Caco-2 (cell line): ENCODE results near the gene STOX2. TPM values are rescaled to one million over a fixed set of nuclear protein-coding genes. Genes with fewer than 3 reads are reported as not detected.

Experiments
- BruUV-seq: library from RNA; stranded (reverse); fragments of 400-500 nt; replicated peaks from 2 replicates; lab custom pipeline; 2021; lab: Mats Ljungman, UMichigan
- CTCF ChIA-PET: fragments of 300-600 bp; sonication (Branson Sonifier 250); formaldehyde crosslinking; loops from one replicate; lab custom pipeline; 2022; ENCODE audit warnings: antibody characterized with exemption; lab: Charles Lee
- POLR2A ChIA-PET: fragments of 300-600 bp; sonication (Branson Sonifier 250); formaldehyde crosslinking; loops from one replicate; lab custom pipeline; 2022; ENCODE audit warnings: antibody characterized with exemption; lab: Charles Lee
- DNase-seq, 2 experiments: peaks; one replicate each; pipeline versions ENCODE4 v3.0.0 to v3.0.0-alpha.2; 2020 to 2022
- H3K27me3 ChIP-seq: replicated peaks from 2 replicates; pipeline ENCODE4 v1.6.0; 2011; ENCODE audit warnings: low read length; ENCODE audit not compliant: control insufficient read depth, insufficient read depth
- H3K36me3 ChIP-seq: 2 replicates; pipeline ENCODE4 v1.5.1; 2011; ENCODE audit warnings: low read length; ENCODE audit not compliant: control insufficient read depth, insufficient read depth
- H3K4me1 ChIP-seq: fragments of 250-450 bp; sonication (Bioruptor Pico); 2 replicates; pipeline ENCODE4 v1.5.1; 2020; ENCODE audit warnings: mild to moderate bottlenecking
- H3K4me3 ChIP-seq: 2 replicates; pipeline ENCODE4 v1.5.1; 2011; ENCODE audit warnings: low read depth, mild to moderate bottlenecking, control low read depth, low read length
- H3K9me3 ChIP-seq: fragments of 250-450 bp; sonication (Bioruptor Pico); 2 replicates; pipeline ENCODE4 v1.5.1; 2020; ENCODE audit warnings: mild to moderate bottlenecking, moderate library complexity
- H3K27ac Mint-ChIP-seq: one replicate; pipeline ENCODE4 v1.8.0; 2022; ENCODE audit warnings: mixed read lengths; ENCODE audit not compliant: unreplicated experiment
- H3K27me3 Mint-ChIP-seq: one replicate; pipeline ENCODE4 v1.8.0; 2022; ENCODE audit warnings: mixed read lengths; ENCODE audit not compliant: insufficient read depth, unreplicated experiment
- H3K36me3 Mint-ChIP-seq: one replicate; pipeline ENCODE4 v1.8.0; 2022; ENCODE audit warnings: mild to moderate bottlenecking, mixed read lengths; ENCODE audit not compliant: insufficient read depth, unreplicated experiment
- H3K4me1 Mint-ChIP-seq: one replicate; pipeline ENCODE4 v1.8.0; 2022; ENCODE audit warnings: low read depth, mixed read lengths; ENCODE audit not compliant: unreplicated experiment
- H3K4me3 Mint-ChIP-seq: one replicate; pipeline ENCODE4 v1.8.0; 2022; ENCODE audit warnings: mild to moderate bottlenecking, moderate library complexity, mixed read lengths; ENCODE audit not compliant: unreplicated experiment
- H3K9me3 Mint-ChIP-seq: one replicate; pipeline ENCODE4 v1.8.0; 2022; ENCODE audit warnings: mixed read lengths; ENCODE audit not compliant: unreplicated experiment
- intact Hi-C: fragments of 100-400 bp; cut with micrococcal nuclease; formaldehyde crosslinking; loops from one replicate; pipeline ENCODE4 v1.10.0; 2022; ENCODE audit not compliant: unreplicated experiment
- total RNA-seq: library from RNA; stranded (reverse); gene quantifications from 2 replicates; pipeline ENCODE4 v1.2.3, GENCODE V29; 2022
- TF ChIP-seq, protein P1 (sequence below), 2 experiments: fragments of 200-600 bp in 1 of 2; IDR thresholded peaks; 1 replicate in 1 of 2; 2 replicates in 1 of 2; pipeline versions ENCODE4 v1.5.1 to v1.8.0; 2011 to 2022; ENCODE audit warnings: antibody characterized with exemption in 1 of 2, control low read depth in 1 of 2, inconsistent platforms in 1 of 2, low read depth in 1 of 2, low read length in 1 of 2, mild to moderate bottlenecking in 1 of 2, moderate library complexity in 1 of 2; ENCODE audit not compliant: insufficient read depth in 1 of 2, severe bottlenecking in 1 of 2, unreplicated experiment in 1 of 2

Gene STOX2
- total RNA-seq, 1 experiment from 2014 or later = 1.8 TPM

DNA sequence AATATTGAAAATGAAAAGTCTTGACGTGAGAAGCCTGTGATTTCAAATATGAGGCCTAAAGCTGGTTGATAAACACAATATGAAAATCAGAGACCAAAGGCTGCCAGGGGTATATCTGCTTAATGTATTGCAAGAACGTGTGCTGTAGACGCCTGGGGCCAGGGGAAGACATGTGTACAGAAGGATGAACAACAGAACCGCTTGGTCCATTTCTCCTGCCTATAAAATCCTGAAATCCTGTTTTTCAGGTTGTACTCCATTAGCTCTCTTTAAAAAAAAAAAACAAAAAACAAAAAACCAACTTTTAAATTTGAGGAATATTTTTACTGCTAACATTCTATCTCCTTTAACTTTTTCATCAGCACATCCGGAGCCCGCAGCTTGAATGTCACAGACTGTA lies 109.2 kb downstream of the STOX2 start:
- Histone ChIP-seq H3K27me3 (no peaks in the 10 kb centered on the region), H3K4me1 (no peaks in the 10 kb centered on the region), H3K4me3 (no peak overlapping the region), H3K36me3 (no peaks in the 10 kb centered on the region), H3K9me3 (no peaks in the 10 kb centered on the region)
- CTCF ChIA-PET = no interaction called here
- H3K27me3 Mint-ChIP-seq = no peaks in the 10 kb centered on the region
- no TSS peak for BruUV-seq
- no peak overlapping the region for H3K27ac Mint-ChIP-seq
- H3K4me3 Mint-ChIP-seq = no peak overlapping the region
- DNase-seq = no peak
- intact Hi-C loops = no loop called here
- POLR2A ChIA-PET = no interaction called here
- no peaks in the 10 kb centered on the region for H3K4me1 Mint-ChIP-seq
- TF ChIP-seq, protein P1, sequence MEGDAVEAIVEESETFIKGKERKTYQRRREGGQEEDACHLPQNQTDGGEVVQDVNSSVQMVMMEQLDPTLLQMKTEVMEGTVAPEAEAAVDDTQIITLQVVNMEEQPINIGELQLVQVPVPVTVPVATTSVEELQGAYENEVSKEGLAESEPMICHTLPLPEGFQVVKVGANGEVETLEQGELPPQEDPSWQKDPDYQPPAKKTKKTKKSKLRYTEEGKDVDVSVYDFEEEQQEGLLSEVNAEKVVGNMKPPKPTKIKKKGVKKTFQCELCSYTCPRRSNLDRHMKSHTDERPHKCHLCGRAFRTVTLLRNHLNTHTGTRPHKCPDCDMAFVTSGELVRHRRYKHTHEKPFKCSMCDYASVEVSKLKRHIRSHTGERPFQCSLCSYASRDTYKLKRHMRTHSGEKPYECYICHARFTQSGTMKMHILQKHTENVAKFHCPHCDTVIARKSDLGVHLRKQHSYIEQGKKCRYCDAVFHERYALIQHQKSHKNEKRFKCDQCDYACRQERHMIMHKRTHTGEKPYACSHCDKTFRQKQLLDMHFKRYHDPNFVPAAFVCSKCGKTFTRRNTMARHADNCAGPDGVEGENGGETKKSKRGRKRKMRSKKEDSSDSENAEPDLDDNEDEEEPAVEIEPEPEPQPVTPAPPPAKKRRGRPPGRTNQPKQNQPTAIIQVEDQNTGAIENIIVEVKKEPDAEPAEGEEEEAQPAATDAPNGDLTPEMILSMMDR (IDR thresholded peaks at IDR 0.05; ENCODE audit: insufficient read depth in 1 of 2, low read depth in 1 of 2, low read length in 1 of 2, severe bottlenecking in 1 of 2, unreplicated experiment in 1 of 2) = no peak
- H3K36me3 Mint-ChIP-seq = peaks cover 1% of the 10 kb centered on the region
- no peaks in the 10 kb centered on the region for H3K9me3 Mint-ChIP-seq

DNA sequence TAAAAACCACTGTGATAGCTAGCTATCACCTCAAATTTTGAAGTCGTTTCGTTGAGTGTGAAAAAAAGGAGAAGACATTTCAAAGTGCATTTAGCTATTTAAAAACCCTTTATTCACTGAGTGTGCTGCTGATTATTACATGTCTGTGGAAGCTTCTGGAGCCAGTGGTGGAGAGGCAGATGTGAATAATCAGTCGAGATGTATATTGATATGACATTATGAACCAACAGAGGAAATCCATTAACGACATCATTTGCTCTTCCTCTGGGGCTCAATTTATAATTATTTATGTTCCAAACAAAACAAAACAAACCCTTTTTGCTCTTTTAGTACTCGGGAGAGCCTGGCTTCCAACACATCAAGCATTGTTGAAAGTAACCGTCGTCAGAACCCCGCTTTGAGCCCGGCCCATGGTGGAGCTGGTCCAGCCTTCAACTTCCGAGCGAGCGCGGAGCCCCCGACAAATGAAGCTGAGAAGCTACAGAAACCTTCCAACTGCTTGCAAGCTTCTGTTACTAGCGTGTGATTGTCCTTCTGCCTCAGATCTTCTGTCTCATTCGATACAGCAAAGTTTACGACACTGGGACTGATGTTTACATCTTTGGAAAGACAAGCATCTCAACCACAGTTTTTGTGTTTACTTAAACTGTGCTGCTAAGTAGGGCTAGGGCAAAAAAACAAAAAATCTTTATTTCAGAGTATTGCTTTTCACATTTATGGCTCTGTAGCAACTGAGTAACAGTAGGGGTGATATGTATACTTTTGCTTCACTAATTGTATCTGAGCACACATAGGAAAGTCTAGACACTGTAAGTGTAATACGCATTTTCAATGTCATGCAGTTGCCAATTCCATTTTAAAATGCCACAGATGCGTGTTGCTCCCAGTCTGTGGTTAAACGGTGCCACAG lies 111.9 kb downstream of the STOX2 start:
- Histone ChIP-seq H3K4me3 (no peak overlapping the region), H3K27me3 (no peaks in the 10 kb centered on the region), H3K36me3 (no peaks in the 10 kb centered on the region), H3K9me3 (no peaks in the 10 kb centered on the region), H3K4me1 (no peaks in the 10 kb centered on the region)
- CTCF ChIA-PET = no interaction called here
- DNase-seq = no peak
- TF ChIP-seq, protein P1 (IDR thresholded peaks at IDR 0.05; ENCODE audit: insufficient read depth in 1 of 2, low read depth in 1 of 2, low read length in 1 of 2, severe bottlenecking in 1 of 2, unreplicated experiment in 1 of 2) = no peak
- H3K36me3 Mint-ChIP-seq = no peaks in the 10 kb centered on the region
- POLR2A ChIA-PET = no interaction called here
- intact Hi-C loops = no loop called here
- no peak overlapping the region for H3K4me3 Mint-ChIP-seq
- no peaks in the 10 kb centered on the region for H3K27me3 Mint-ChIP-seq
- no peak overlapping the region for H3K27ac Mint-ChIP-seq
- no peaks in the 10 kb centered on the region for H3K4me1 Mint-ChIP-seq
- no TSS peak for BruUV-seq
- H3K9me3 Mint-ChIP-seq = no peaks in the 10 kb centered on the region

DNA sequence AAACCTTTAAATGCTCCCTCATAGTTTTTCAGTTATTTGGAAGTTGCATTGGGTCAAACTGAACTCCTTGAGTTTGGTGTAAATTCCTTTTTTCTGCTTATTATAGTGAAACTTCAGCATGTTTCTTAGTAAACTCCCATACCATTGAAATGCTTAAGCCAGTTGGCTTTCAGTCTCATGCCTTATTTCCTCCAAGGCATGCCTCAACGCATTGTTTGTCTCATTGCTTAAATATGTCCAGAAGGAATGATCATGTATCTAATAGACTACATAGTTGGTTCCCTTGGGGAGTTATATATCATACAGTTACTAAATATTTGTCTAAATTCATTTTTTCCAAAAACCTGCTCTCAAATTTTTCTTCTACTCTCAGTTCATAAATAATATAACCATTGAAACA lies 114.0 kb downstream of the STOX2 start:
- Histone ChIP-seq H3K36me3 (no peaks in the 10 kb centered on the region), H3K4me1 (peaks cover 3% of the 10 kb centered on the region; the same call in 1 of the 2 replicates), H3K9me3 (no peaks in the 10 kb centered on the region), H3K27me3 (no peaks in the 10 kb centered on the region), H3K4me3 (no peak overlapping the region)
- TF ChIP-seq, protein P1 (IDR thresholded peaks at IDR 0.05; ENCODE audit: insufficient read depth in 1 of 2, low read depth in 1 of 2, low read length in 1 of 2, severe bottlenecking in 1 of 2, unreplicated experiment in 1 of 2) = no peak
- no peak for DNase-seq
- peaks cover 2% of the 10 kb centered on the region for H3K4me1 Mint-ChIP-seq
- no peaks in the 10 kb centered on the region for H3K36me3 Mint-ChIP-seq
- no peaks in the 10 kb centered on the region for H3K9me3 Mint-ChIP-seq
- POLR2A ChIA-PET = no interaction called here
- no peak overlapping the region for H3K4me3 Mint-ChIP-seq
- intact Hi-C loops = no loop called here
- H3K27ac Mint-ChIP-seq = no peak overlapping the region
- BruUV-seq = no TSS peak
- peaks cover 2% of the 10 kb centered on the region for H3K27me3 Mint-ChIP-seq
- CTCF ChIA-PET = no interaction called here
